ENCODE measurements around the gene RARRES1. TPM values are rescaled to one million over a fixed set of nuclear protein-coding genes. Genes with fewer than 3 reads are reported as not detected.

The RARRES1 gene
- total and polyA plus RNA-seq, 8 donors: 0.43 to 237 (median 5.6) TPM

DNA sequence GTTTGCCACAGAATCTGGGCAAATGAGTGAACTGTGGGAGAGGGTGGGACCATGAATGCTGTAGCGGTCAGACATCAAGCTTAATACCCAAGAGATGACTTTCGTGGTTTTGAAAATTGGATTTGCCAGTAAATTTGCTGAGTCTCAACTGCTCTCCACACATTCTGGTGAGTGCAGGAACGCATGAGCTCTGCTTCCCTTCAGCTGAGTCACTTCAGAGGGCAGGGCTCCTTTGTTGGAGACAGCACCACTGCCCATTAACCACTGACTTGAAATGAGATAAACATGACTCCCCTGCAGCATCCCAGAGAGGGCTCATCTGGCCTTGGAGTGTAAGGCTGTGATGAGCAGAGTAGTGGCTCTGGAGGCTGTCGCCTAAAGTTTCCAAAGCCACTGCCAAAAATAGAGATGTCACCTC, 22.6 kb downstream of the RARRES1 start:
- H3K36me3 ChIP-seq: peaks cover 0 to 40% (median 39%) of the 10 kb centered on the region in 4 donors
- peaks cover 4 to 31% (median 16%) of the 10 kb centered on the region in 4 donors for H3K4me1 ChIP-seq
- no peaks in the 10 kb centered on the region for H3K9me3 ChIP-seq
- intact Hi-C loops (cut with DNase I; ENCODE audit: low total_unique reads): no loop called here
- WGBS, 5 donors: 53 to 85% (median 78%) methylated on average over 4 of the region's 4 CpGs
- H3K27ac ChIP-seq: no peak overlapping the region
- no peaks in the 10 kb centered on the region for H3K27me3 ChIP-seq
- no peak overlapping the region for H3K4me3 ChIP-seq
- no peak for DNase-seq
- TF ChIP-seq EP300 (IDR thresholded peaks at IDR 0.05): no peak
- no peak for TF ChIP-seq POLR2A (IDR thresholded peaks at IDR 0.05)
- no peak for TF ChIP-seq POLR2AphosphoS5 (IDR thresholded peaks at IDR 0.05)
- no peak for TF ChIP-seq CTCF (IDR thresholded peaks at IDR 0.05)

- Histone ChIP-seq H3K9me3 (no peaks in the 10 kb centered on the region), H3K27me3 (no peaks in the 10 kb centered on the region), H3K27ac (no peak overlapping the region), H3K4me1 (peaks cover 0 to 6% (median 0%) of the 10 kb centered on the region in 4 donors), H3K4me3 (no peak overlapping the region), H3K36me3 (peaks cover 0 to 26% (median 23%) of the 10 kb centered on the region in 4 donors)
- intact Hi-C loops (cut with DNase I; ENCODE audit: low total_unique reads): no loop called here
- WGBS, 5 donors: 95 to 100% (median 97%) methylated on average over 1 of the region's 1 CpG
- TF ChIP-seq EP300 (IDR thresholded peaks at IDR 0.05): no peak
- no peak for TF ChIP-seq POLR2AphosphoS5 (IDR thresholded peaks at IDR 0.05)
- DNase-seq: no peak
These were observed 28.7 kb downstream of the RARRES1 start for GRCh38 chr3:158703566-158703965.

- Histone ChIP-seq H3K4me1 (peaks cover 0 to 6% (median 0%) of the 10 kb centered on the region in 4 donors), H3K27me3 (no peaks in the 10 kb centered on the region), H3K36me3 (peaks cover 0 to 20% (median 18%) of the 10 kb centered on the region in 4 donors), H3K4me3 (no peak overlapping the region), H3K9me3 (no peaks in the 10 kb centered on the region), H3K27ac (no peak overlapping the region)
- TF ChIP-seq CTCF (IDR thresholded peaks at IDR 0.05) (no peak), POLR2A (IDR thresholded peaks at IDR 0.05) (no peak), POLR2AphosphoS5 (IDR thresholded peaks at IDR 0.05) (no peak), EP300 (IDR thresholded peaks at IDR 0.05) (no peak)
- intact Hi-C loops (cut with DNase I; ENCODE audit: low total_unique reads): no loop called here
- no peak for DNase-seq
- 78 to 84% (median 80%) methylated on average over 4 of the region's 4 CpGs for WGBS, 5 donors
These were observed 29.3 kb downstream of the RARRES1 start for GRCh38 chr3:158702815-158703481.

DNA sequence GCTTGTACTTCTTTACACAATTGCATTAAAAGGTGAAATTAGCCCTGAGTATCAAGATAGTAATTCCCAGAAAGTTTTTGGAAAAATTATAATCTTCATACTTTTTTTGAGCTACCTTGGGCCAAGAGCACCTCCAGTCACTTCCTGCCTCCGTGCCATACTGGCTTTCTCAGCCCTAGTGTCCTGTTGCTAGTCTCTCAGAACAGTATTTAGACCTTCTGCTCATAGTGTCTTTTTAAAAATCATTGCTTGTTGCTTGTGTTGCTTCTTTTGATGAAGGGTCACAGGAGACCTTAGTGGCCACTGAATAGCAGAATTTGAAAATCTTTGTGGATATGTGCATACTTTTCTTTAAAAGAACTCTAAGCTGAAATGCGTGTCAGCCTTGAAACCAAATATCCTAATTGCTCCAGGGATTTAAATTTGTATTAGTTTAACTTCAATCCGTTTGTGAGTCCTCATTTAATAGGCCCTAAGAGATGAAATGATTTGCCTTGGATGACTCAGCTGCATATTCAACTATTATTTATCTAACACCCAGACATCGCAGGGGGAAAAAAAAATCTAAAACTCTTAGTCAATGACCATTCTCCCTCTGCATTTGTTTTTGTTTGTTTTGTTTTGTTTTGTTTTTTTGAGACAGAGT, 30.7 kb downstream of the RARRES1 start:
- WGBS, 5 donors: 74 to 84% (median 79%) methylated on average over 4 of the region's 4 CpGs
- Histone ChIP-seq H3K36me3 (peaks cover 0 to 15% (median 9%) of the 10 kb centered on the region in 4 donors), H3K4me1 (peaks cover 0 to 9% (median 0%) of the 10 kb centered on the region in 4 donors), H3K27ac (no peak overlapping the region), H3K27me3 (no peaks in the 10 kb centered on the region), H3K4me3 (no peak overlapping the region), H3K9me3 (no peaks in the 10 kb centered on the region)
- intact Hi-C loops (cut with DNase I; ENCODE audit: low total_unique reads): no loop called here
- DNase-seq: no peak
- no peak for TF ChIP-seq CTCF (IDR thresholded peaks at IDR 0.05)
- no peak for TF ChIP-seq POLR2A (IDR thresholded peaks at IDR 0.05)
- TF ChIP-seq POLR2AphosphoS5 (IDR thresholded peaks at IDR 0.05): no peak

DNA sequence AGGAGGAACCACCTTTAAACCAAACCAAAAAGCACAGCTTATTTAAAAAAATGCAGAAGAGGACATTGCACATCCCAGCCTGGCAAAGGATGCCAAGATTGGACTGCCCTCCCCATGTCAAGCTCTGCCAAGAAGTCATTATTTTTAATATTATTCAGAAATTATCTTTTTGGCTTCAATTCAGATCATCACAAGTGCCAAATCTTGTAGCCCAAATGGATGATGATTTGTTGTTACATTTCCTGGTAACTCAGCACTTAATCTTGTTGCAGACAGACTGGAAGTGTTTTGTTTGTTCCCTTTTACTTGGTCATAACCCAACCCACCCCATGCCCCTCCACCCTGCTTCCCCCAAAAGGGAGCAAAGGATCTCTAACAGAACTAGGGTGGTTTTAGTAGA, 31.7 kb downstream of the RARRES1 start:
- intact Hi-C loops (cut with DNase I; ENCODE audit: low total_unique reads): no loop called here
- Histone ChIP-seq H3K27ac (no peak overlapping the region), H3K4me1 (peaks cover 0 to 11% (median 0%) of the 10 kb centered on the region in 4 donors), H3K4me3 (no peak overlapping the region), H3K36me3 (peaks cover 0 to 9% (median 6%) of the 10 kb centered on the region in 4 donors), H3K27me3 (no peaks in the 10 kb centered on the region), H3K9me3 (no peaks in the 10 kb centered on the region)
- DNase-seq: peak in 1 of 2 donors; percentile 24
- TF ChIP-seq EP300 (IDR thresholded peaks at IDR 0.05) (no peak), CTCF (IDR thresholded peaks at IDR 0.05) (no peak), POLR2AphosphoS5 (IDR thresholded peaks at IDR 0.05) (no peak), POLR2A (IDR thresholded peaks at IDR 0.05) (no peak)

Data from stomach (tissue), 9 donors.